HepG2 (cell line): Measurements from ENCODE around the gene KATNBL1. TPM values are rescaled to one million over a fixed set of nuclear protein-coding genes. Genes with fewer than 3 reads are reported as not detected.

Experiments used
- ISL2 ChIP-seq: sonication (generic); formaldehyde crosslinking; IDR thresholded peaks from 2 replicates; pipeline ENCODE4 v1.5.0; 2020; ENCODE audit warnings: missing genetic modification reagents
- POLR2G ChIP-seq: fragments of 200-400 bp; formaldehyde crosslinking; IDR thresholded peaks from 2 replicates; pipeline ENCODE4 v1.6.1; 2018; ENCODE audit warnings: mild to moderate bottlenecking, low read depth, low read length, moderate library complexity
- SMARCE1 ChIP-seq: fragments of 450-650 bp; IDR thresholded peaks from 2 replicates; pipeline ENCODE4 v1.6.1; 2017; ENCODE audit warnings: borderline replicate concordance
- SP140L ChIP-seq: sonication (generic); formaldehyde crosslinking; IDR thresholded peaks from 2 replicates; pipeline ENCODE4 v1.4.0; 2020; ENCODE audit warnings: missing genetic modification reagents, borderline replicate concordance
- TARDBP ChIP-seq: sonication (generic); formaldehyde crosslinking; IDR thresholded peaks from 2 replicates; pipeline ENCODE4 v1.8.0; 2022; ENCODE audit warnings: mild to moderate bottlenecking, missing genetic modification reagents
- ZKSCAN5 ChIP-seq: sonication (generic); formaldehyde crosslinking; IDR thresholded peaks from 2 replicates; pipeline ENCODE4 v1.5.1; 2020; ENCODE audit warnings: mild to moderate bottlenecking, missing genetic modification reagents
- ZNF224 ChIP-seq: sonication (generic); formaldehyde crosslinking; IDR thresholded peaks from 2 replicates; pipeline ENCODE4 v1.5.0; 2020; ENCODE audit warnings: mild to moderate bottlenecking, missing genetic modification reagents
- ZNF430 ChIP-seq: sonication (generic); formaldehyde crosslinking; IDR thresholded peaks from 2 replicates; pipeline ENCODE4 v1.9.0; 2021; ENCODE audit warnings: mild to moderate bottlenecking, missing genetic modification reagents
- polyA plus RNA-seq, 8 experiments: library from polyadenylated mRNA; depleted of rRNA in 3 of 8; stranded (reverse) in 7 of 8; unstranded in 1 of 8; fragments of >200 nt; fragmentation: Illumina TruSeq in 4 of 8; extraction: Trizol in 4 of 8; gene quantifications; 2 replicates each; pipeline versions ENCODE4 v1.2.1 to v1.2.3, GENCODE V29; 2011 to 2016; ENCODE audit warnings: low read depth in 4 of 8, missing spikeins in 1 of 8, mixed read lengths in 1 of 8; ENCODE audit not compliant: insufficient read depth in 1 of 8
- total RNA-seq, 5 experiments: library from RNA; depleted of rRNA; stranded (reverse); fragments of >200 nt; fragmentation: Illumina TruSeq; extraction: Trizol; gene quantifications; 2 replicates each; pipeline ENCODE4 v1.2.3, GENCODE V29; 2016; ENCODE audit warnings: low read depth in 1 of 5
- TF ChIP-seq, protein P1 (sequence below): sonication (generic); formaldehyde crosslinking; IDR thresholded peaks from 2 replicates; pipeline ENCODE4 v1.8.1; 2022; ENCODE audit warnings: low read depth, mild to moderate bottlenecking, missing genetic modification reagents
- TF ChIP-seq, protein P2 (sequence below): sonication (generic); formaldehyde crosslinking; IDR thresholded peaks from 2 replicates; pipeline ENCODE4 v1.4.0; 2020; ENCODE audit warnings: mild to moderate bottlenecking, missing genetic modification reagents
- TF ChIP-seq, protein P3 (sequence below): sonication (generic); formaldehyde crosslinking; IDR thresholded peaks from 2 replicates; pipeline ENCODE4 v1.8.0; 2022; ENCODE audit warnings: mild to moderate bottlenecking, missing genetic modification reagents; ENCODE audit not compliant: insufficient replicate concordance
- TF ChIP-seq, protein P4 (sequence below): sonication (generic); formaldehyde crosslinking; IDR thresholded peaks from 2 replicates; pipeline ENCODE4 v1.9.0; 2021; ENCODE audit warnings: mild to moderate bottlenecking, missing genetic modification reagents
- TF ChIP-seq, protein P5 (sequence below): sonication (generic); formaldehyde crosslinking; conservative IDR thresholded peaks from 2 replicates; pipeline ENCODE4 v1.8.1; 2023; ENCODE audit warnings: missing genetic modification reagents

The KATNBL1 gene
- total and polyA plus RNA-seq, 2 of the 13 experiments (the other 11 are each of a cell fraction or from before 2014, with no cell fraction given): 23.4 to 42.8 TPM

DNA sequence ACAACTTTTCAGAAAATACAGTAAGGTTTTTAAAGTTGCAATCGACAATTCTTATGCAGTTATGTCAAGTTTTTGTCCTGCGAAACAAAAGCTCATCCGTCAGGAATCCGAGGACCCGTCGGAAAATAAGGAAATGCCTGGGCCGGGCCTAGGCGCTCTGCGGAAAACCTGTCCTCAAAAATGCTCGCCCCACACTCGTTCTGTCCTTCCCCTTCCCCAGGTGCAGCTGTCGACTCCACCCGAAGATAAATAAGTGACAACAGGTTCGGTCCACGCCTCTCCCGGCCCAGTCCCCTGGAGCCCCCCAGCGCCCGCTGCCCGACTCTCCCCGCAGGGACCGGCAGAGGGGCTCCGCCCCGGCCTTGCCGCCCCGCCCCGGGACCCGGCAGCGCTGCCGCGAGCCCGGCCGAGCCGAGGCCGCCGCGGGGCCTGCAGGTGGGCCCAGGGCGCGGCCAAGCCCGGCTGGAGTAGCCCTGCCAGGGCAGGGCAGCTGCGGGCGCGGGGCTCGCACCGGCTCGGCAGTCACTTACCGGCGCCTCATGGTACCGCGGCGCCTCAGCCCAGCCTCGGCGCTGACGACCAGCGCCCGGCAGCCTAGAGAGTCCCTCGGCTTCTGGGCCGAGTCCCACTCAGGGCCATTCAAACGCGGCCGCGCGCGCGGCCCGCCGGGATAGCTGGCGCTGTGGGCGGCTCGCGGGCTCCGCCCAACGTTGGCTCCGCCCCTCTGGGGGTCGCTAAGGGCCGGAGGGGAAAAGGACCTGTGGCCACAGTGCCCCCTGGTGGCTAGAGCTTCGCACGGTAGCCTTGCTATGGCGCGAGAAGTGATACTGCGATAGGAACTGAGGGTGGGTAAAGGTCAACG lies at the start of gene KATNBL1 (continued):
- TF ChIP-seq, protein P1, sequence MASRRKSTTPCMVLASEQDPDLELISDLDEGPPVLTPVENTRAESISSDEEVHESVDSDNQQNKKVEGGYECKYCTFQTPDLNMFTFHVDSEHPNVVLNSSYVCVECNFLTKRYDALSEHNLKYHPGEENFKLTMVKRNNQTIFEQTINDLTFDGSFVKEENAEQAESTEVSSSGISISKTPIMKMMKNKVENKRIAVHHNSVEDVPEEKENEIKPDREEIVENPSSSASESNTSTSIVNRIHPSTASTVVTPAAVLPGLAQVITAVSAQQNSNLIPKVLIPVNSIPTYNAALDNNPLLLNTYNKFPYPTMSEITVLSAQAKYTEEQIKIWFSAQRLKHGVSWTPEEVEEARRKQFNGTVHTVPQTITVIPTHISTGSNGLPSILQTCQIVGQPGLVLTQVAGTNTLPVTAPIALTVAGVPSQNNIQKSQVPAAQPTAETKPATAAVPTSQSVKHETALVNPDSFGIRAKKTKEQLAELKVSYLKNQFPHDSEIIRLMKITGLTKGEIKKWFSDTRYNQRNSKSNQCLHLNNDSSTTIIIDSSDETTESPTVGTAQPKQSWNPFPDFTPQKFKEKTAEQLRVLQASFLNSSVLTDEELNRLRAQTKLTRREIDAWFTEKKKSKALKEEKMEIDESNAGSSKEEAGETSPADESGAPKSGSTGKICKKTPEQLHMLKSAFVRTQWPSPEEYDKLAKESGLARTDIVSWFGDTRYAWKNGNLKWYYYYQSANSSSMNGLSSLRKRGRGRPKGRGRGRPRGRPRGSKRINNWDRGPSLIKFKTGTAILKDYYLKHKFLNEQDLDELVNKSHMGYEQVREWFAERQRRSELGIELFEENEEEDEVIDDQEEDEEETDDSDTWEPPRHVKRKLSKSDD (CRISPR knock-in tag): no peak
- TF ChIP-seq SP140L (CRISPR knock-in tag) (no peak), POLR2G (peak; percentile 95), ZNF224 (0 out of 2 replicates have a peak, but pooled peaks have one; percentile 68), ISL2 (peak; percentile 63), TARDBP (CRISPR knock-in tag) (no peak), ZKSCAN5 (CRISPR knock-in tag) (0 out of 2 replicates have a peak, but pooled peaks have one; percentile 54), ZNF430 (CRISPR knock-in tag) (0 out of 2 replicates have a peak, but pooled peaks have one; percentile 55), SMARCE1 (no peak)
- TF ChIP-seq, protein P2, sequence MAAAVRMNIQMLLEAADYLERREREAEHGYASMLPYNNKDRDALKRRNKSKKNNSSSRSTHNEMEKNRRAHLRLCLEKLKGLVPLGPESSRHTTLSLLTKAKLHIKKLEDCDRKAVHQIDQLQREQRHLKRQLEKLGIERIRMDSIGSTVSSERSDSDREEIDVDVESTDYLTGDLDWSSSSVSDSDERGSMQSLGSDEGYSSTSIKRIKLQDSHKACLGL (CRISPR knock-in tag): peak; percentile 66; the same call in 1 of the 2 replicates
- TF ChIP-seq, protein P3, sequence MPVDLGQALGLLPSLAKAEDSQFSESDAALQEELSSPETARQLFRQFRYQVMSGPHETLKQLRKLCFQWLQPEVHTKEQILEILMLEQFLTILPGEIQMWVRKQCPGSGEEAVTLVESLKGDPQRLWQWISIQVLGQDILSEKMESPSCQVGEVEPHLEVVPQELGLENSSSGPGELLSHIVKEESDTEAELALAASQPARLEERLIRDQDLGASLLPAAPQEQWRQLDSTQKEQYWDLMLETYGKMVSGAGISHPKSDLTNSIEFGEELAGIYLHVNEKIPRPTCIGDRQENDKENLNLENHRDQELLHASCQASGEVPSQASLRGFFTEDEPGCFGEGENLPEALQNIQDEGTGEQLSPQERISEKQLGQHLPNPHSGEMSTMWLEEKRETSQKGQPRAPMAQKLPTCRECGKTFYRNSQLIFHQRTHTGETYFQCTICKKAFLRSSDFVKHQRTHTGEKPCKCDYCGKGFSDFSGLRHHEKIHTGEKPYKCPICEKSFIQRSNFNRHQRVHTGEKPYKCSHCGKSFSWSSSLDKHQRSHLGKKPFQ (CRISPR knock-in tag): peak; percentile 68
- TF ChIP-seq, protein P4, sequence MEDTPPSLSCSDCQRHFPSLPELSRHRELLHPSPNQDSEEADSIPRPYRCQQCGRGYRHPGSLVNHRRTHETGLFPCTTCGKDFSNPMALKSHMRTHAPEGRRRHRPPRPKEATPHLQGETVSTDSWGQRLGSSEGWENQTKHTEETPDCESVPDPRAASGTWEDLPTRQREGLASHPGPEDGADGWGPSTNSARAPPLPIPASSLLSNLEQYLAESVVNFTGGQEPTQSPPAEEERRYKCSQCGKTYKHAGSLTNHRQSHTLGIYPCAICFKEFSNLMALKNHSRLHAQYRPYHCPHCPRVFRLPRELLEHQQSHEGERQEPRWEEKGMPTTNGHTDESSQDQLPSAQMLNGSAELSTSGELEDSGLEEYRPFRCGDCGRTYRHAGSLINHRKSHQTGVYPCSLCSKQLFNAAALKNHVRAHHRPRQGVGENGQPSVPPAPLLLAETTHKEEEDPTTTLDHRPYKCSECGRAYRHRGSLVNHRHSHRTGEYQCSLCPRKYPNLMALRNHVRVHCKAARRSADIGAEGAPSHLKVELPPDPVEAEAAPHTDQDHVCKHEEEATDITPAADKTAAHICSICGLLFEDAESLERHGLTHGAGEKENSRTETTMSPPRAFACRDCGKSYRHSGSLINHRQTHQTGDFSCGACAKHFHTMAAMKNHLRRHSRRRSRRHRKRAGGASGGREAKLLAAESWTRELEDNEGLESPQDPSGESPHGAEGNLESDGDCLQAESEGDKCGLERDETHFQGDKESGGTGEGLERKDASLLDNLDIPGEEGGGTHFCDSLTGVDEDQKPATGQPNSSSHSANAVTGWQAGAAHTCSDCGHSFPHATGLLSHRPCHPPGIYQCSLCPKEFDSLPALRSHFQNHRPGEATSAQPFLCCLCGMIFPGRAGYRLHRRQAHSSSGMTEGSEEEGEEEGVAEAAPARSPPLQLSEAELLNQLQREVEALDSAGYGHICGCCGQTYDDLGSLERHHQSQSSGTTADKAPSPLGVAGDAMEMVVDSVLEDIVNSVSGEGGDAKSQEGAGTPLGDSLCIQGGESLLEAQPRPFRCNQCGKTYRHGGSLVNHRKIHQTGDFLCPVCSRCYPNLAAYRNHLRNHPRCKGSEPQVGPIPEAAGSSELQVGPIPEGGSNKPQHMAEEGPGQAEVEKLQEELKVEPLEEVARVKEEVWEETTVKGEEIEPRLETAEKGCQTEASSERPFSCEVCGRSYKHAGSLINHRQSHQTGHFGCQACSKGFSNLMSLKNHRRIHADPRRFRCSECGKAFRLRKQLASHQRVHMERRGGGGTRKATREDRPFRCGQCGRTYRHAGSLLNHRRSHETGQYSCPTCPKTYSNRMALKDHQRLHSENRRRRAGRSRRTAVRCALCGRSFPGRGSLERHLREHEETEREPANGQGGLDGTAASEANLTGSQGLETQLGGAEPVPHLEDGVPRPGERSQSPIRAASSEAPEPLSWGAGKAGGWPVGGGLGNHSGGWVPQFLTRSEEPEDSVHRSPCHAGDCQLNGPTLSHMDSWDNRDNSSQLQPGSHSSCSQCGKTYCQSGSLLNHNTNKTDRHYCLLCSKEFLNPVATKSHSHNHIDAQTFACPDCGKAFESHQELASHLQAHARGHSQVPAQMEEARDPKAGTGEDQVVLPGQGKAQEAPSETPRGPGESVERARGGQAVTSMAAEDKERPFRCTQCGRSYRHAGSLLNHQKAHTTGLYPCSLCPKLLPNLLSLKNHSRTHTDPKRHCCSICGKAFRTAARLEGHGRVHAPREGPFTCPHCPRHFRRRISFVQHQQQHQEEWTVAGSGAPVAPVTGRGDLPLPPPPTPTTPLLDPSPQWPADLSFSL (CRISPR knock-in tag): no peak
- TF ChIP-seq, protein P5, sequence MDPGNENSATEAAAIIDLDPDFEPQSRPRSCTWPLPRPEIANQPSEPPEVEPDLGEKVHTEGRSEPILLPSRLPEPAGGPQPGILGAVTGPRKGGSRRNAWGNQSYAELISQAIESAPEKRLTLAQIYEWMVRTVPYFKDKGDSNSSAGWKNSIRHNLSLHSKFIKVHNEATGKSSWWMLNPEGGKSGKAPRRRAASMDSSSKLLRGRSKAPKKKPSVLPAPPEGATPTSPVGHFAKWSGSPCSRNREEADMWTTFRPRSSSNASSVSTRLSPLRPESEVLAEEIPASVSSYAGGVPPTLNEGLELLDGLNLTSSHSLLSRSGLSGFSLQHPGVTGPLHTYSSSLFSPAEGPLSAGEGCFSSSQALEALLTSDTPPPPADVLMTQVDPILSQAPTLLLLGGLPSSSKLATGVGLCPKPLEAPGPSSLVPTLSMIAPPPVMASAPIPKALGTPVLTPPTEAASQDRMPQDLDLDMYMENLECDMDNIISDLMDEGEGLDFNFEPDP (CRISPR knock-in tag): no peak
